HepG2 (cell line): Measurements from ENCODE around the gene U2AF2. TPM values are rescaled to one million over a fixed set of nuclear protein-coding genes. Genes with fewer than 3 reads are reported as not detected.

Experiments used
- MAF1 ChIP-seq: sonication (generic); formaldehyde crosslinking; IDR thresholded peaks from 2 replicates; pipeline ENCODE4 v1.5.0; 2020; ENCODE audit warnings: missing genetic modification reagents, borderline replicate concordance
- MLLT10 ChIP-seq: sonication (generic); formaldehyde crosslinking; IDR thresholded peaks from 2 replicates; pipeline ENCODE4 v1.4.0; 2020; ENCODE audit warnings: missing genetic modification reagents
- NCOA2 ChIP-seq: sonication (generic); formaldehyde crosslinking; IDR thresholded peaks from 2 replicates; pipeline ENCODE4 v1.8.0; 2022; ENCODE audit warnings: inconsistent platforms
- NFATC3 ChIP-seq: sonication (generic); formaldehyde crosslinking; IDR thresholded peaks from 2 replicates; pipeline ENCODE4 v1.5.1; 2020; ENCODE audit warnings: mild to moderate bottlenecking, missing genetic modification reagents
- TMF1 ChIP-seq: sonication (generic); formaldehyde crosslinking; IDR thresholded peaks from 2 replicates; pipeline ENCODE4 v1.8.1; 2022; ENCODE audit warnings: low read depth, missing genetic modification reagents
- U2AF1 ChIP-seq: fragments of 200-400 bp; formaldehyde crosslinking; optimal IDR thresholded peaks from 2 replicates; pipeline ENCODE3; 2017; ENCODE audit warnings: mild to moderate bottlenecking, low read depth, low read length
- ZFP90 ChIP-seq: sonication (generic); formaldehyde crosslinking; IDR thresholded peaks from 2 replicates; pipeline ENCODE4 v1.8.0; 2022; ENCODE audit warnings: missing genetic modification reagents, mild to moderate bottlenecking, inconsistent platforms, borderline replicate concordance
- ZFYVE20 ChIP-seq: sonication (generic); formaldehyde crosslinking; IDR thresholded peaks from 2 replicates; pipeline ENCODE4 v1.8.0; 2023; ENCODE audit warnings: low read depth, mild to moderate bottlenecking, moderate library complexity, missing genetic modification reagents, borderline replicate concordance
- ZNF430 ChIP-seq: sonication (generic); formaldehyde crosslinking; IDR thresholded peaks from 2 replicates; pipeline ENCODE4 v1.9.0; 2021; ENCODE audit warnings: mild to moderate bottlenecking, missing genetic modification reagents
- ZNF563 ChIP-seq: sonication (generic); formaldehyde crosslinking; IDR thresholded peaks from 2 replicates; pipeline ENCODE4 v1.8.0; 2022; ENCODE audit warnings: mild to moderate bottlenecking, moderate library complexity, missing genetic modification reagents
- ZNF570 ChIP-seq: sonication (generic); formaldehyde crosslinking; IDR thresholded peaks from 2 replicates; pipeline ENCODE4 v1.4.0; 2020; ENCODE audit warnings: mild to moderate bottlenecking, missing genetic modification reagents, borderline replicate concordance
- ZNF598 ChIP-seq: sonication (generic); formaldehyde crosslinking; IDR thresholded peaks from 2 replicates; pipeline ENCODE4 v1.5.1; 2020; ENCODE audit warnings: mild to moderate bottlenecking, missing genetic modification reagents, borderline replicate concordance
- ZNF75D ChIP-seq: sonication (generic); formaldehyde crosslinking; IDR thresholded peaks from 2 replicates; pipeline ENCODE4 v1.8.1; 2023; ENCODE audit warnings: missing genetic modification reagents, mild to moderate bottlenecking, borderline replicate concordance
- ZNF766 ChIP-seq: sonication (generic); formaldehyde crosslinking; IDR thresholded peaks from 2 replicates; pipeline ENCODE4 v1.5.0; 2020; ENCODE audit warnings: missing genetic modification reagents, borderline replicate concordance
- ZNF780A ChIP-seq: sonication (generic); formaldehyde crosslinking; IDR thresholded peaks from 2 replicates; pipeline ENCODE4 v1.8.0; 2022; ENCODE audit warnings: mild to moderate bottlenecking, missing genetic modification reagents, moderate library complexity
- polyA plus RNA-seq, 8 experiments: library from polyadenylated mRNA; depleted of rRNA in 3 of 8; stranded (reverse) in 7 of 8; unstranded in 1 of 8; fragments of >200 nt; fragmentation: Illumina TruSeq in 4 of 8; extraction: Trizol in 4 of 8; gene quantifications; 2 replicates each; pipeline versions ENCODE4 v1.2.1 to v1.2.3, GENCODE V29; 2011 to 2016; ENCODE audit warnings: low read depth in 4 of 8, missing spikeins in 1 of 8, mixed read lengths in 1 of 8; ENCODE audit not compliant: insufficient read depth in 1 of 8
- total RNA-seq, 5 experiments: library from RNA; depleted of rRNA; stranded (reverse); fragments of >200 nt; fragmentation: Illumina TruSeq; extraction: Trizol; gene quantifications; 2 replicates each; pipeline ENCODE4 v1.2.3, GENCODE V29; 2016; ENCODE audit warnings: low read depth in 1 of 5
- TF ChIP-seq, protein P1 (sequence below): sonication (generic); formaldehyde crosslinking; IDR thresholded peaks from 2 replicates; pipeline ENCODE4 v1.8.0; 2022; ENCODE audit warnings: low read depth, missing genetic modification reagents
- TF ChIP-seq, protein P2 (sequence below): IDR thresholded peaks from 2 replicates; pipeline ENCODE4 v1.6.1; 2012; ENCODE audit warnings: inconsistent platforms
- TF ChIP-seq, protein P3 (sequence below): sonication (generic); formaldehyde crosslinking; IDR thresholded peaks from 2 replicates; pipeline ENCODE4 v1.4.0; 2020; ENCODE audit warnings: mild to moderate bottlenecking, missing genetic modification reagents
- TF ChIP-seq, protein P4 (sequence below): sonication (generic); formaldehyde crosslinking; IDR thresholded peaks from 2 replicates; pipeline ENCODE4 v1.8.1; 2023; ENCODE audit warnings: mild to moderate bottlenecking, missing genetic modification reagents, borderline replicate concordance
- TF ChIP-seq, protein P5 (sequence below): sonication (generic); formaldehyde crosslinking; IDR thresholded peaks from 2 replicates; pipeline ENCODE4 v1.4.0; 2020; ENCODE audit warnings: mild to moderate bottlenecking, missing genetic modification reagents
- TF ChIP-seq, protein P6 (sequence below): sonication (generic); formaldehyde crosslinking; IDR thresholded peaks from 2 replicates; pipeline ENCODE4 v1.4.0; 2020; ENCODE audit warnings: missing genetic modification reagents, borderline replicate concordance
- TF ChIP-seq, protein P7 (sequence below): sonication (generic); formaldehyde crosslinking; IDR thresholded peaks from 2 replicates; pipeline ENCODE4 v1.5.0; 2020; ENCODE audit warnings: mild to moderate bottlenecking, missing genetic modification reagents, borderline replicate concordance

U2AF2 gene
- total and polyA plus RNA-seq, 2 of the 13 experiments (the other 11 are each of a cell fraction or from before 2014, with no cell fraction given), result 84.3 to 124 TPM

DNA sequence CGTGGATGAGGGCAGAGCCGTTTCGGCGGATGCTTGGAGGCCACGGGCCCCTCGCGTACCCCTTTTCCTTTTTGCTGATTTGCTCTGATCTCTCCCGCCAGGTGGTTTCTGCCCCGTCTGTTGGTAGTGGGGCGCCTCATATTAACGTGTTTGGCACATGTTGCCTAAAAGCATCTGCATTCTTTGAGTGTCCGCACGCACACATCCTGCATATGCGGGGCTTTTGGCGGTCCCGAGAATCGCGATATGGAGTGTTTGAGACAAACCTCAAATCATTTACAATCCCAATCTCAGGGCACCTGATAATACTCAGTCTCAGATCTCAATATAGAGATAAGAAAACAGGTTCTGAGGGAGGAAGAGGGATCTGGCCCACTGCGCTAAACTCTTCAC, 809 bp downstream of the U2AF2 start (continued):
- TF ChIP-seq, protein P1, sequence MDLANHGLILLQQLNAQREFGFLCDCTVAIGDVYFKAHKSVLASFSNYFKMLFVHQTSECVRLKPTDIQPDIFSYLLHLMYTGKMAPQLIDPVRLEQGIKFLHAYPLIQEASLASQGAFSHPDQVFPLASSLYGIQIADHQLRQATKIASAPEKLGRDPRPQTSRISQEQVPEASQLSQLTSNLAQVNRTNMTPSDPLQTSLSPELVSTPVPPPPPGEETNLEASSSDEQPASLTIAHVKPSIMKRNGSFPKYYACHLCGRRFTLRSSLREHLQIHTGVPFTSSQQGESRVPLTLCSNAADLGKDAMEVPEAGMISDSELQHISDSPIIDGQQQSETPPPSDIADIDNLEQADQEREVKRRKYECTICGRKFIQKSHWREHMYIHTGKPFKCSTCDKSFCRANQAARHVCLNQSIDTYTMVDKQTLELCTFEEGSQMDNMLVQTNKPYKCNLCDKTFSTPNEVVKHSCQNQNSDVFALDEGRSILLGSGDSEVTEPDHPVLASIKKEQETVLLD (CRISPR knock-in tag), result no peak
- 0 out of 2 replicates have a peak, but pooled peaks have one; percentile 2 for TF ChIP-seq ZNF766
- no peak for TF ChIP-seq ZFYVE20 (CRISPR knock-in tag)
- no peak for TF ChIP-seq ZNF563
- TF ChIP-seq, protein P2, sequence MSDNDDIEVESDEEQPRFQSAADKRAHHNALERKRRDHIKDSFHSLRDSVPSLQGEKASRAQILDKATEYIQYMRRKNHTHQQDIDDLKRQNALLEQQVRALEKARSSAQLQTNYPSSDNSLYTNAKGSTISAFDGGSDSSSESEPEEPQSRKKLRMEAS, result no peak
- TF ChIP-seq MAF1 (CRISPR knock-in tag), result 0 out of 2 replicates have a peak, but pooled peaks have one; percentile 12
- TF ChIP-seq, protein P3, sequence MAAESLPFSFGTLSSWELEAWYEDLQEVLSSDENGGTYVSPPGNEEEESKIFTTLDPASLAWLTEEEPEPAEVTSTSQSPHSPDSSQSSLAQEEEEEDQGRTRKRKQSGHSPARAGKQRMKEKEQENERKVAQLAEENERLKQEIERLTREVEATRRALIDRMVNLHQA, result no peak
- TF ChIP-seq, protein P4, sequence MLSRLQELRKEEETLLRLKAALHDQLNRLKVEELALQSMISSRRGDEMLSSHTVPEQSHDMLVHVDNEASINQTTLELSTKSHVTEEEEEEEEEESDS (CRISPR knock-in tag), result no peak
- peak; percentile 78; the same call in 1 of the 2 replicates for TF ChIP-seq MLLT10
- TF ChIP-seq, protein P5, sequence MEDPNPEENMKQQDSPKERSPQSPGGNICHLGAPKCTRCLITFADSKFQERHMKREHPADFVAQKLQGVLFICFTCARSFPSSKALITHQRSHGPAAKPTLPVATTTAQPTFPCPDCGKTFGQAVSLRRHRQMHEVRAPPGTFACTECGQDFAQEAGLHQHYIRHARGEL (CRISPR knock-in tag), result no peak
- TF ChIP-seq ZFP90 (CRISPR knock-in tag), result peak; percentile 15; the same call in 1 of the 2 replicates
- TF ChIP-seq ZNF75D (CRISPR knock-in tag), result peak; percentile 24; the same call in 1 of the 2 replicates
- TF ChIP-seq, protein P6, sequence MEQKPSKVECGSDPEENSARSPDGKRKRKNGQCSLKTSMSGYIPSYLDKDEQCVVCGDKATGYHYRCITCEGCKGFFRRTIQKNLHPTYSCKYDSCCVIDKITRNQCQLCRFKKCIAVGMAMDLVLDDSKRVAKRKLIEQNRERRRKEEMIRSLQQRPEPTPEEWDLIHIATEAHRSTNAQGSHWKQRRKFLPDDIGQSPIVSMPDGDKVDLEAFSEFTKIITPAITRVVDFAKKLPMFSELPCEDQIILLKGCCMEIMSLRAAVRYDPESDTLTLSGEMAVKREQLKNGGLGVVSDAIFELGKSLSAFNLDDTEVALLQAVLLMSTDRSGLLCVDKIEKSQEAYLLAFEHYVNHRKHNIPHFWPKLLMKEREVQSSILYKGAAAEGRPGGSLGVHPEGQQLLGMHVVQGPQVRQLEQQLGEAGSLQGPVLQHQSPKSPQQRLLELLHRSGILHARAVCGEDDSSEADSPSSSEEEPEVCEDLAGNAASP, result no peak
- 0 out of 2 replicates have a peak, but pooled peaks have one; percentile 4 for TF ChIP-seq NCOA2 (CRISPR knock-in tag)
- TF ChIP-seq TMF1 (CRISPR knock-in tag), result no peak
- no peak for TF ChIP-seq NFATC3
- TF ChIP-seq, protein P7, sequence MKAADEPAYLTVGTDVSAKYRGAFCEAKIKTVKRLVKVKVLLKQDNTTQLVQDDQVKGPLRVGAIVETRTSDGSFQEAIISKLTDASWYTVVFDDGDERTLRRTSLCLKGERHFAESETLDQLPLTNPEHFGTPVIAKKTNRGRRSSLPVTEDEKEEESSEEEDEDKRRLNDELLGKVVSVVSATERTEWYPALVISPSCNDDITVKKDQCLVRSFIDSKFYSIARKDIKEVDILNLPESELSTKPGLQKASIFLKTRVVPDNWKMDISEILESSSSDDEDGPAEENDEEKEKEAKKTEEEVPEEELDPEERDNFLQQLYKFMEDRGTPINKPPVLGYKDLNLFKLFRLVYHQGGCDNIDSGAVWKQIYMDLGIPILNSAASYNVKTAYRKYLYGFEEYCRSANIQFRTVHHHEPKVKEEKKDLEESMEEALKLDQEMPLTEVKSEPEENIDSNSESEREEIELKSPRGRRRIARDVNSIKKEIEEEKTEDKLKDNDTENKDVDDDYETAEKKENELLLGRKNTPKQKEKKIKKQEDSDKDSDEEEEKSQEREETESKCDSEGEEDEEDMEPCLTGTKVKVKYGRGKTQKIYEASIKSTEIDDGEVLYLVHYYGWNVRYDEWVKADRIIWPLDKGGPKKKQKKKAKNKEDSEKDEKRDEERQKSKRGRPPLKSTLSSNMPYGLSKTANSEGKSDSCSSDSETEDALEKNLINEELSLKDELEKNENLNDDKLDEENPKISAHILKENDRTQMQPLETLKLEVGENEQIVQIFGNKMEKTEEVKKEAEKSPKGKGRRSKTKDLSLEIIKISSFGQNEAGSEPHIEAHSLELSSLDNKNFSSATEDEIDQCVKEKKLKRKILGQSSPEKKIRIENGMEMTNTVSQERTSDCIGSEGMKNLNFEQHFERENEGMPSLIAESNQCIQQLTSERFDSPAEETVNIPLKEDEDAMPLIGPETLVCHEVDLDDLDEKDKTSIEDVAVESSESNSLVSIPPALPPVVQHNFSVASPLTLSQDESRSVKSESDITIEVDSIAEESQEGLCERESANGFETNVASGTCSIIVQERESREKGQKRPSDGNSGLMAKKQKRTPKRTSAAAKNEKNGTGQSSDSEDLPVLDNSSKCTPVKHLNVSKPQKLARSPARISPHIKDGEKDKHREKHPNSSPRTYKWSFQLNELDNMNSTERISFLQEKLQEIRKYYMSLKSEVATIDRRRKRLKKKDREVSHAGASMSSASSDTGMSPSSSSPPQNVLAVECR (CRISPR knock-in tag), result 0 out of 2 replicates have a peak, but pooled peaks have one; percentile 4
- 0 out of 2 replicates have a peak, but pooled peaks have one; percentile 1 for TF ChIP-seq ZNF430
- TF ChIP-seq ZNF570 (CRISPR knock-in tag), result no peak
- TF ChIP-seq U2AF1, result peak; percentile 0
- no peak for TF ChIP-seq ZNF598 (CRISPR knock-in tag)
- TF ChIP-seq ZNF780A (CRISPR knock-in tag), result 0 out of 2 replicates have a peak, but pooled peaks have one; percentile 4
